ENCODE results near the gene PTH1R. TPM values are rescaled to one million over a fixed set of nuclear protein-coding genes. Genes with fewer than 3 reads are reported as not detected.

The PTH1R gene
- total RNA-seq, 1 donor from 2014 or later, result 2.3 TPM

DNA sequence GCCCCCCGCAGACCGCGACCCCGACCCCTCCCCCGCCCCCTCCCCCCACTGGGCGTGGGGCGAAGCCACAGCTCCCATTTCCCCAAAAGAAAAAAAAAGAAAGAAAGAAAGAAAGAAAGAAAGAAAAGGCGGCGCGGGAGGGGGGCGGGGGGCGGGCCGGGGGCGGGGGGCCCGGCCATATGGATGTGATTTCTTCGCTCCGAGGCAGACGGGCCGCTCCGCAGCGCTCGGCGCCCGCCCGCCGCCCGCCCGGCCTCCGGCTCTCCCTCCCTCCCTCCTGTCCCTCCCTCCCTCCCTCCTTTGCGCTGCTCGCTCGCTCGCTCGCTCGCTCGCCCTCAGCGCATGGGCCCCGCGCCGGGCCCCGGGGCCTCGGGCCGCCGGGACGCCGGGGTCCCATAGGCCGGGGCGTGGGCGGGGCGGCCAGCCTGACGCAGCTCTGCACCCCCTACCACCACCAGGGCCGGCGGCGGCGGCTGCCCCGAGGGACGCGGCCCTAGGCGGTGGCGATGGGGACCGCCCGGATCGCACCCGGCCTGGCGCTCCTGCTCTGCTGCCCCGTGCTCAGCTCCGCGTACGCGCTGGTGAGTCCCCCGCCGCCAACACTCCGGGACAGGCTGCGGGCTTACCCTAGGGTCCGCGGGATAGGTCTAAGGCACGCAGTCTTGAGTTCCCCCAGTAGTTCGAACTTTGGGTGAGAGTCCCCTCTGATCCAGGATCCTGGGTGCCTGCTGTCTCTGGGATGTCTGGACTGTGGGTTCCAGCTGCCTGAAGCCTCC, 5.7 kb downstream of the PTH1R start:
- no peak for DNase-seq

DNA sequence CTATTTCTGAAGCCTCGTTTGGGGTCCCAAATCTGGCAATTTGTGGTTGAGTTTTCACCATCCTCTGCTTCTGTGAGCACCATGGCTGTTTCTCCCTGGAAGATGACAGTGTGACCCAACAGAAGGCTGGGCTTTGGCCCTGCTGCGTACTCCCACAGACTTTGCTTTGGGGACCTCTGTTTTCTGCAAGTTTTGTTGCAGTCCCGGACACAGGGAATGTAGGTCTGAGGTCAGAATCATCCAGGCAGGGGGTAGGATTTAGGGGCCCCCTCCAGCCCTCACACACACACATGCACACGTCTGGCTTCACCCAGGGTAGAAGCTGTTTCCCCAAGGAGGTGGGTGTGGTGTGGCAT, 6.3 kb downstream of the PTH1R start:
- DNase-seq, result no peak

DNA sequence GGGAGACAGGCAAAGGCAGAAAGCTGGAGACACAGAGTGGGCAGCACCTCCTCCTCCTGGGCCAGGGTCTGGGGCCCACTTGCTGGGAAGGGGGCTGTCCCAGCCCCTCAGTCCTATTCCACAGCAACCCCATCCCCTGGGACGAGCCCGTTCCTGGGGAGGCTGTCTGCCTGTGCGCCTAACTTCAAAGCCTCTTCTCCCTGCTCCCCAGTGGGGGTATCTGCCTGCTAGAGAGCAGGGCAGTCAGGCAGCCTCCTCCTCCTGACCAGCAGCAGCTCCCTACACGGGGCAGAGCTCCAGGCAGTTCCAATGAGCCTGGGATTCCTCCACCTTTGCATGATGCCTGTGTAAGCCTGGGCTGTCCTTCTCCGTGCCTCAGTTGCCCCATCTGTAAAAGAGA, 6.9 kb downstream of the PTH1R start:
- DNase-seq, result no peak

DNA sequence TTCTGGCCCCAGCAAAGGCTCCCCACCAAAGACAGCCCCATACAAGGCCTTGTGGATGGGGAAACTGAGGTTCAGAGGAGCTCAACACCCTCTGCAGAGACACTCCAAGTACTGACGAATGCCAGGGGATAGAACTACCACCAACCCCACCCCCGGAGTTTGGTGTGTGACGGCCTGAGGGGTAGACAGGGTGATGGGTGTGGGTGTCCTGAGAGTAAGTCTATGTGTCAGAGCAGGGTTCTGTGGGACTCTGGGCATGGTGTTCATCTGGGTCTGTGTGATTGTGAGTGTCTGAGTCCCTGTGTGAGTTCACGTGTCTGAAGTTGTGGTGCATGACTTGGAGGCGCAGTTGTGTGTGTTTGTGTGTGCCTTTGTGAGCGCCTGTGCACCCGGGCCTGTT, 7.4 kb downstream of the PTH1R start:
- no peak for DNase-seq

DNA sequence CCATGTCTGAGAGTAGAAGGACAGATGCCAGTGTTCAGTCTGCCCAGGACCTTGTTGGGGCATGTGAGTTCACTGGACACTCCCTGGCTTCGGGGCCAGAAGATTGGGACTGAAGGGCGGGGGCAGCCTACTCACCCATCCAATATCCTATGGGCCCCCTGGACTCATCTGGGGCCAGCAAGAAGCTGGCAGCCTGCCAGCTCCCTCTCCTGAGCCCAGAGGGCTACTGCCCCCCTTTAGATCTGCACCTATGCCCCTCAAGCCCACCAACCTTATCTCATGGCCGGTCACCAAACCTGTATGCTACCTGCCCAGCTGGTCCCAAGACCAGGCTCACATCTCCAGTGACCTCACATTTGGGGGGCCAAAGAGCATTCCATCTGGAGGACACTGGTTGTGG, 8.1 kb downstream of the PTH1R start:
- no peak for DNase-seq

DNA sequence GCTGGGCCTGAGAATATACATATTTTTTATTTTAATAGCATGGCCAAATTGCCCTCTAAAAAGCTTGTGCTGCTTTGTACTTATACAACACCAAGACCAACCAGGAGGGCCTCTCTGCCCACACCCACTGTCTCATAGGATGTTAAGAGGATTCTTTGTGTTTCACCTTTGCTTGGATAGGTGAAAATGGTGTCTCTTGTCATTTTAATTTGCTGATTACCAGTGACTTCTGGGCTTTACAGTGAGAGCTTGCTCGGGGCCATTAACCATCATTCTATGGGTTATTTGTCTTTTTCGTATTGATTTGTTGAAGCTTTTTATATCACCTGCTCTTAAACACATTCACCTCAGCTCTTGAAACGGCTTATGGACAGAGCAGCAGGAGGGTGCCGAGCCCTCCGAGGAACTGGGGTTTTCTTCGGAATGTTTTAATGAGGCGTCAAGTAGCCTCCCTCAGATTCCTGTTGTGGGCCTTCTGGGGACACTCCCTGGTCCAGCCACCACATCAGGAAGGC, 10.5 kb downstream of the PTH1R start:
- no peak for DNase-seq

DNA sequence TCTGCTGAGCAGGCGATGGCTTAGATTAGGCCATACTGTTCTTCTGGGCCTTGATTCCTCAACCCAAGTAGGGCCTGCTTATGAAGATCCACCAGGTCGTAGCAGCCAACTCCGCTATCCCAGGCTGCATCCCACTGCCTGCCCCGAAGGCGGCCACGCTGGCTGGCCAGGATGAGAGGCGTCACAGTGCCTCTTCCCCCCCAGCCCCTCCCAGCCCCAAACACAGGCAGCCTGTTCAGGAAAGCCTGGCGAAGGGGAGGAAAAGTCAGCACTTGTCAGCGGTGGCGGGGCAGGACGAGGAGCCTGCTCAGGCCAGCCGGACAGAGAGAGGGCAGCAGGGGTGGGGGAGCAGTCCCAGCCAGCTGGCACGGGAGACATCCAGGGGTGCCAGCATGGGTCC, 11.2 kb downstream of the PTH1R start:
- DNase-seq, result no peak

DNA sequence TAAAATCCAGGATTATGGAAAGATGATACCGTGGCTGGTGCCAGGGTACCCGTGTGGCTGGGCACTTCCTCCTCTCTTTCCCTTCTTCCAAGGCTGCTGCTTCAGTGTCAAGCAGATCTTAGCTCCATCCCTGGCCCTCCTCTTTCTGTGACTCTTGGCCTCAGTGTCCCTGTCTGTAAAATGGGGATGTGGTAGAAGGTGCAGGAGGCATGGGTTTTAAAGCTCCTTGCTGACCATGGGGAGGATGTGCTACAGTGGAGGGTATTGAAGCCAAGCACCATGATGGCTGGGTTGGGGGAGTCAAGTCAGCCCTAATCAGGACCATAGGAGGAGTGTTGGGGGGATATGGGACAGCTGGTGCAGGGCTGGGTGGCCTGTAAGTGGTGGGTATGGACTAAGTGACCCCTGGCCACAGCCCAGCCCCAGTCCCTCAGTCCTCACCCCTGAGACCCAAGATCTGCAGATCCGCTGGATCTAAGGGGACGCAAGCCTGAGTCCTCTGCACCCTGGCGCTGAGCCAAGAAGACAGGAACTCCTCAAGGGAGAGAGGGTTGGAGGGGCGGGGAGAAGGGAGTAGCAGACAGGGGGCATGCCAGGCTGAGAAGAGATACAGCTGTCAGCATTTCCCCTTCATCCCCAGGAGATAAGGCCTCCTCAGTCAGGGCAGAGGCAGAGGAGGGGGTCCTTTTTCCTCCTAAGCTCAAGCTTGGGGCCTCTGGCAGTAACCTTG, 12.0 kb downstream of the PTH1R start:
- DNase-seq, result no peak

DNA sequence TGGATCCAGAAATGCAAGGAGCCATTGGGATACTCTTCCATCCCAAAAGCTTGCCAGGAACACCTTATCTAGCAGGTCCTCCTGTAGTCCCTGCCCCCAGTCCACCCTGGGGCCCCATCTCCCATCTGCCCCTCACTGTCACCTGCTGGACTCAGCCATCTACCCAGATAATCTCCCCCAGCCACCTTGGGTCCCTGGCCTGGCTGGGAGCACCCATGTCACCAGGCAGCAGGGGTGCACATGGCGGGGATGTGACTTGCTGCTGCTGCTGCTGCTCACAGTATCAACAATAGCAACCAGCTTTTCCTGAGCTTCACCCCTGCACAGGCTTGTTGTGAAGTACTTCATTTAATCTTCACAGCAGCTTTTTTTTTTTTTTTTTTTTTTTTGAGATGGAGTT, 12.6 kb downstream of the PTH1R start:
- DNase-seq, result no peak

DNA sequence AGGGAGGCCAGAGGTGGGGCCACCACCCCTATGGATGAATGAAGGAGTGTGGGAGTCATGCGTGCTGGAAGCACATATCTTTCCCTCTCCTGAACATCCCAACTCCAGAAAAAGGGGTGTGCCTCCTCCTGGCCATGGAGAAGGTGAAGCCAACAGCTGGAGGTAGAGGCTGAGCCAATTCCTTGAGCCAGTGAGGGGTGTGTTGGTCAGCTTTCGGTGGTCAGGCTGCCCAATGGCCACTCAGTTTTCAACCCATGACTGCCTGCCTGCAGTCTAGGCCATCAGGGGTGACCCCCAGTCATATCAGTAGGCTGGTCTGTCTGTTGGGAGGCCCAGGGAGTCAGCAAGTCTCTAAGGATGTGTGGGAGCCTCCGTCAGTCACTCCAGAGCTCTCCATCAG, 13.6 kb downstream of the PTH1R start:
- DNase-seq, result no peak

DNA sequence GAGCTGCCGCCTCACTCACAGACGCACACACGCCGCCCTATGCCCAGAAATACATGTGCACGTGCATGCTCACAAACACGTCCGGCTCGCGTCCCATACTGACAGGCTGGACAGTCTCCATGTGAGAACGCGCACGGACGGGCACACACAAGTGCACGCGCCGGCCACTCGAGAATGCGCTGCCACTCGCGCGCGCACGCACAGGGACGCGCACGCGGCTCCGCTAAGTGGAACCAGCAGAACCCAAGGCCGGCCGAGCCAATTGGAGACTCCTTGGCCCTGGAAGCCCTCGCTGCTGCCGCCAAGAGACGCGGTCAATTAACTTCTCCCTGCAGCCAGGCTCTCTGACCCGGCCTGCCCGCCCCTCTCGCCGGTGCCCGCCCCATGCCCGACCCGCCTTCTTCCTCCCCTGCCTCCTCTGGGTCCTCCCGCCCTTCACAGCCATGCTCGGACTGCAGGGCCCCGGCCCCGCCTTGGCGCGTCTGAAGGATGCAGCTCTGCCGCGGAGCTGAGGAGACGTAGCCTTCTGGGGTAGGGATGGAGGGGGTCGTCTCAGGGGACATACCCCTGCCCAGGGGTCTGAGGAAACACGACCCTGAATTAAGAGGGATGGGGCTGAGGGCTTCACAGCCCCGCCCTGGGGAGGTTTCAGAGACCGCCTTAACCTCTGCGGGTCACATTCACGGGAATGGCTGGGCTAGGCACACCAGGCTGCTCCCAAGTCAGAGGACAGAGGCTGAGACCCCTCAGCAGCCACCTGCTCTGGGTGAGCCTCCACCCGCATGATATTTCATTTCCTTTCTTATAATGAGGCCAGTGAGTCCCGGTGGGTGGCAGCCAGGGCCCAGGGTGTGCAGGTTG, 15.0 kb downstream of the PTH1R start:
- DNase-seq, result peak; percentile 73

DNA sequence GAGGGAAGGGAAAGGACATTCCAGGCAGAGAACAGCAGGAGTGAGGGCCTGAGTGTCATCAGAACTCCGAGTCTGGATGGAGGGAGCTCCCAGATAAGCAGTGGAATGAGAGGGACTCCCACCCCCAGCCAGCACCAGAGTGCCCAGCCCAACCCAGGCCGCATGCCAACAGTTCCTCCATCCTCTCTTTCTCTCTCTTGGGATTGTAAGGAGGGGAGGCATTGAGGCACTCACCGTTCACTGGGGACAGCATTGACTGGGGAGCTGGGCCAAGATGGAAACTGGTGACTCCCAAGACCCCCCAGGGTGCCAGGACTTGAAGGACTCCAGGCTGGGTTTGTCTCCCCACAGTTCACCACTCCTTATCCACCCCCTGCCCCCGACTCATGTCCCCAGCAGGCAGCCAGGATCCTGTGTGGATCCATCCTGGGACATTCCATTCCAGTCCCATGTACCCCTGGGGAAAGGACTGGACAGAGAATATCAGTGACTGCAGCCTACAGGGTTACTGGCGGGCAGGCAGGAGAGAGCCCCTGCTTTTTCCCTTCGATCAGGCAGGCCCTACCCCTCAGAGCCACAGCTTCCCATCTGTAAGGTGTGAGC, 15.7 kb downstream of the PTH1R start:
- DNase-seq, result no peak

DNA sequence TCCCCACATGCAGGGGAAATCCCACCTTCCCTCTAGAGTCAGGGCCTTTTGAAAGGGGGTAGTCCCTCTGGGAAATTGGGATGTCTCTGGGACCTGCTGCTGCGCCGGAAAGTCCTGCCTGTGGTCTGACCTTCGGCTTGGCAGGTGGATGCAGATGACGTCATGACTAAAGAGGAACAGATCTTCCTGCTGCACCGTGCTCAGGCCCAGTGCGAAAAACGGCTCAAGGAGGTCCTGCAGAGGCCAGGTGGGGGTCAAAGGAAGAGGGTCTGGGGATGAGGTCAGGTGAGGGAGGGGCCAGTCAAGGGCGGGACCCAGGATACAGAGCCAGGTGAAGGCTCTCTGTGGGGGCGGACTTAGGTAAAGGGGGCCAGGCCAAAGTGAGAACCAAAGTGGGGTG, 16.2 kb downstream of the PTH1R start:
- DNase-seq, result no peak

DNA sequence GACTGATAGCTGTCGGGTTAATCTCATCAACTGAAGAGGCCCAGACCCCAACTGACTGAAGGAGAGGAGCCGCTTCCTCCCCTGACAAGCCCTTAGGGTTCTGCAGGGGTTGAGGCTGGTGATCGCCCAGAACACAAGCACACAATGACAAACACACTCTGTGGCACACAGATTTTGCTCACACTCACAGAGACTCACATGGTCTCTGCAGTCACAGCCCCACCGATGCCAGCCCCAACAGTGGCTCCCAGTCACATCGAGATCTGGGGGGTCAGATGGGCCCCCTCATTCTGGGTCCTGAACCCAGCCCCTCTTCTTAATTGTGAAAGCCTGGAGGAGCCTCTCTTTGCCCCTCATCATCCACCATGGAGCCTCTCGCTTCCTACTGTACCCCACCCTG, 16.7 kb downstream of the PTH1R start:
- no peak for DNase-seq

DNA sequence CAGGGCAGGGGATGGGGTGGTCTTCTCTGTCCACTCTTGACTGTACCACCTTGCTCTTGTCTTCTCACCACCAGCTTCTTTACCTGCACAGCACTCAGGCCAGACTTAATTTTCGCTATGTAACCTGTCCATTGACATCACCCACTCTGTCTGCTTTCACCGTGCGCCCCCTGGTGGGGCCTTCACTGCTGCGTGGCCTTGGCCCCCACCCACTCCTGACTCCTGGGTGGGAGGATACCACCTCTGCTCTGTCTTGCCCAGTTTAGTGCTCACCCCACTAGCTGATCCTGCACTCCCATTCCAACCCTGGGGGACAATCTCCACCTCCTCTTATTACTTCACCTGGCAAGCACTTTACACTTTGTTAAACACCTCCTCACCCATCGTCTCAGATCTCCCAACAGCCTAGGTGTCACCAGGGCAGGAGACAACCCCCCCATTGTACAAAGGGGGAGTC, 17.7 kb downstream of the PTH1R start:
- no peak for DNase-seq

DNA sequence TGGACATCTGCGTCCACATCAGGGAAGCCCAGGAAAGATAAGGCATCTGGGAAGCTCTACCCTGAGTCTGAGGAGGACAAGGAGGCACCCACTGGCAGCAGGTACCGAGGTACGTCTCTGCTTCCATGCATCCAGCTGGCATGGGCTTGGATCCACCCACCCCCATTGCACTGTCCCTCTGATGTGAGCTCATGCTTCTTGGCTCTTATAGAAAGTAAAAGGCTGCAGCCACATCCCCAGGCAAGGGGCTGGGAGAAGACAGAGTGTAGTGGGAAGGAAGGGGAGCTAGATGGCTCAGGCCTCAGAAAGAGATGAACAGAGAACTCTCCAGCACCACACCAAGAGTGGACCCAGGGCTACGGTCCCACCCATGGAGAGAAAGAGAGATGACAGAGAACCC, 18.2 kb downstream of the PTH1R start:
- no peak for DNase-seq

DNA sequence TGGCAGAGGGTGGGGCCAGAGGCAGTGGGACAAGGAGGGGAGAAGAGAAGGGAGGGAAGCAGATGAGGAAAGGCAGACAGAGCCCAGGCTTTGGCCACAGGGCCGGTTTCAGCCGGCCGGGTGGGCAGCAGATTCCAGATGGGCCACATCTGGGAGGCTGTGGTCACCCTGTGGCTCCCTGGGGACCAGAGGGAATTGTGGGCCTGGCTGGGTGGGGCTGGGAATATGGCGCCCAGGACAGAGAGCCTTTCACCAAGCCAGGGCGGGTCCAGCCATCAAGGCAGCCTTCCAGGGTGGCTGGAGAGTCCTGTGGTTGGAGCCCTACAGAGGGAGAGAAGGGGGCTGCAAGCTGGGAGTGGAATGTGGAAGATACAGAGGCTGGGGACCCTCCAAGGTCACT, 18.9 kb downstream of the PTH1R start:
- no peak for DNase-seq

DNA sequence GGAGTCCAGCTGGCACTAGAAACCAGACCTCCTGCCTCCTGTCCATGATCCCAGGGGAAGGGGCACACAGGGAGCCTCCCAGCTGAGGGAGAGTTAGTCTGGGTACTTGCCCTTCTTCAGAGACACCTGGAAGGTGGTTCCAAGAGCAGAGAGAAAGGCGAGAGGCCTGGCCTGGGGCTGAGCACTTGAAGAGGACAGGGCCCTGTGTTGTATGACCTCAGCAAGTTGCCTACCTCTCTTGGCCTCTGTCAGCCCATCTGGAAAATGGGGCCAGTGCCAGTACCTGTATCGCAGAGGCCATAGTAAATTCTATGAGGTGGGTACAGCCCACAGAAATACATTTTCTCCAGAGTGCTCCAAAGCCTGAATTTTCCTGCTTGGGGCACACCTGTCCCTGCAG, 19.5 kb downstream of the PTH1R start:
- no peak for DNase-seq

DNA sequence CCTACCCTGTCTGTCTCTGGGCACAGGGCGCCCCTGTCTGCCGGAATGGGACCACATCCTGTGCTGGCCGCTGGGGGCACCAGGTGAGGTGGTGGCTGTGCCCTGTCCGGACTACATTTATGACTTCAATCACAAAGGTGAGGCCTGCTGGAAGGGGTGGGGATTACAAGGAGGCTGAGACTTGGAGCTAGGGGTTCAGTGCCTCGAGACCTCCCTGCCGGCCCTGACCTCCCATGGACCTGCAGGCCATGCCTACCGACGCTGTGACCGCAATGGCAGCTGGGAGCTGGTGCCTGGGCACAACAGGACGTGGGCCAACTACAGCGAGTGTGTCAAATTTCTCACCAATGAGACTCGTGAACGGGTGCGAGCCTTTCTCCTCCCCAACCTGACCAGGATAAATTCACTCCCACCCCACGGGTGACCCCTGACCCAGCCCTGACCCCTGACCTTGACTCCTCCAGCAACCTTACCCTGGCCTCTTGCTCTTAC, 20.4 kb downstream of the PTH1R start:
- DNase-seq, result no peak

DNA sequence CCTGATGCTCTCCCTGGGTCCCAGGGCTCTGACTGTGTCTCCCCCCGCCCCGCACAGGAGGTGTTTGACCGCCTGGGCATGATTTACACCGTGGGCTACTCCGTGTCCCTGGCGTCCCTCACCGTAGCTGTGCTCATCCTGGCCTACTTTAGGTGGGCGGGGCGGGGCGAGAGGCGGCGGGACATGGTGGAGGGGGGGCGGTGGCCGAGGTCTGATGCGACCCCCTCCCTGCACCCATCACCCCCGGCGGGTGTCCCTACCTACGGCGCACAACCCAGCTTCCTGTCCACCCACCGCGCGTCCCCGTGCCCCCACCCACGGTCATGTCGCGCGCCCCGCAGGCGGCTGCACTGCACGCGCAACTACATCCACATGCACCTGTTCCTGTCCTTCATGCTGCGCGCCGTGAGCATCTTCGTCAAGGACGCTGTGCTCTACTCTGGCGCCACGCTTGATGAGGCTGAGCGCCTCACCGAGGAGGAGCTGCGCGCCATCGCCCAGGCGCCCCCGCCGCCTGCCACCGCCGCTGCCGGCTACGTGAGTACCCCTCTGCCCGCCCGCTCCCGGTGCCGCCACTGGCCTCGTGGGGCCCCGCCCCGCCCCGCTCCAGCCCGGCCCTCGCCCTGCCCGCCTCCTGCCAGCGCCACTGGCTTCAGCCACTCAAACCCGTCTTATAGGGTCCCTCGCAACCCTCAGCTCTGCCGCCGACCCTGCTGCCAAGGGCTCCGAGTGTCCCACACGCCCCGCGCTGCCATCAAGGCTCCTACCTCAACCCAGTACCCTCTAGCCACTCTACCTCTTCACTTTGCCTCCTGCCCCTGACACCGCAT, 21.0 kb downstream of the PTH1R start:
- DNase-seq, result no peak

Data from occipital lobe (tissue), 2 donors.